ENCODE data around the gene AP3B1.
"Not testable (repeated sequence)": the region's sequence is repeated elsewhere in the genome, so short reads cannot be mapped to it uniquely, and the experiment has no call there.

Gene AP3B1

GRCh38 chr5:78137290-78137689, 157.2 kb downstream of the AP3B1 start:
- no peak for DNase-seq

- no peak for DNase-seq
Observed at GRCh38 chr5:78133423-78133822, 161.1 kb downstream of the AP3B1 start.

GRCh38 chr5:78132507-78132906, 162.0 kb downstream of the AP3B1 start:
- no peak for DNase-seq

- DNase-seq = no peak
Observed at GRCh38 chr5:78129597-78129996, 164.9 kb downstream of the AP3B1 start.

- no peak for DNase-seq
Observed at GRCh38 chr5:78127875-78128274, 166.6 kb downstream of the AP3B1 start.

GRCh38 chr5:78126536-78126935, 168.0 kb downstream of the AP3B1 start:
- DNase-seq = no peak

- DNase-seq = no peak
Observed at GRCh38 chr5:78116167-78116566, 178.3 kb downstream of the AP3B1 start.

GRCh38 chr5:78113689-78114264, 180.7 kb downstream of the AP3B1 start:
- no peak for DNase-seq

GRCh38 chr5:78112931-78113330, 181.6 kb downstream of the AP3B1 start:
- DNase-seq = no peak

- no peak for DNase-seq
Observed at GRCh38 chr5:78109891-78110324, 184.6 kb downstream of the AP3B1 start.

- no peak for DNase-seq
Observed at GRCh38 chr5:78108564-78108963, 185.9 kb downstream of the AP3B1 start.

GRCh38 chr5:78103232-78103918, 191.1 kb downstream of the AP3B1 start:
- no peak for DNase-seq

GRCh38 chr5:78102500-78102899, 192.0 kb downstream of the AP3B1 start:
- DNase-seq = no peak

- DNase-seq = no peak
Observed at GRCh38 chr5:78095125-78095524, 199.4 kb downstream of the AP3B1 start.

- no peak for DNase-seq
Observed at GRCh38 chr5:78090002-78090401, 204.5 kb downstream of the AP3B1 start.

- DNase-seq = no peak
Observed at GRCh38 chr5:78078858-78079257, 215.6 kb downstream of the AP3B1 start.

- no peak for DNase-seq
Observed at GRCh38 chr5:78077369-78078068, 217.0 kb downstream of the AP3B1 start.

GRCh38 chr5:78076351-78076750, 218.1 kb downstream of the AP3B1 start:
- DNase-seq = no peak

GRCh38 chr5:78075301-78075700, 219.2 kb downstream of the AP3B1 start:
- DNase-seq = no peak

GRCh38 chr5:78070691-78071090, 223.8 kb downstream of the AP3B1 start:
- not testable (repeated sequence) for DNase-seq

- DNase-seq = not testable (repeated sequence)
Observed at GRCh38 chr5:78067581-78067980, 226.9 kb downstream of the AP3B1 start.

GRCh38 chr5:78066722-78067121, 227.8 kb downstream of the AP3B1 start:
- DNase-seq = not testable (repeated sequence)

GRCh38 chr5:78065663-78066062, 228.8 kb downstream of the AP3B1 start:
- no peak for DNase-seq

GRCh38 chr5:78064941-78065472, 229.5 kb downstream of the AP3B1 start:
- DNase-seq = no peak

Data from DMS153 (cell line).